Pulmonary artery endothelial cell (primary cell): ENCODE data around the gene MAD1L1. TPM values are rescaled to one million over a fixed set of nuclear protein-coding genes. Genes with fewer than 3 reads are reported as not detected.

Experiments
- DNase-seq: peaks from one replicate; pipeline ENCODE4 v3.0.0-alpha.2; 2011; ENCODE audit warnings: low read depth, low spot score
- total RNA-seq: library from RNA; depleted of rRNA; stranded (reverse); fragments of >200 nt; gene quantifications from 2 replicates; pipeline ENCODE4 v1.2.3, GENCODE V29; 2014

The MAD1L1 gene
- total RNA-seq, 1 donor from 2014 or later = 53.2 TPM

DNA sequence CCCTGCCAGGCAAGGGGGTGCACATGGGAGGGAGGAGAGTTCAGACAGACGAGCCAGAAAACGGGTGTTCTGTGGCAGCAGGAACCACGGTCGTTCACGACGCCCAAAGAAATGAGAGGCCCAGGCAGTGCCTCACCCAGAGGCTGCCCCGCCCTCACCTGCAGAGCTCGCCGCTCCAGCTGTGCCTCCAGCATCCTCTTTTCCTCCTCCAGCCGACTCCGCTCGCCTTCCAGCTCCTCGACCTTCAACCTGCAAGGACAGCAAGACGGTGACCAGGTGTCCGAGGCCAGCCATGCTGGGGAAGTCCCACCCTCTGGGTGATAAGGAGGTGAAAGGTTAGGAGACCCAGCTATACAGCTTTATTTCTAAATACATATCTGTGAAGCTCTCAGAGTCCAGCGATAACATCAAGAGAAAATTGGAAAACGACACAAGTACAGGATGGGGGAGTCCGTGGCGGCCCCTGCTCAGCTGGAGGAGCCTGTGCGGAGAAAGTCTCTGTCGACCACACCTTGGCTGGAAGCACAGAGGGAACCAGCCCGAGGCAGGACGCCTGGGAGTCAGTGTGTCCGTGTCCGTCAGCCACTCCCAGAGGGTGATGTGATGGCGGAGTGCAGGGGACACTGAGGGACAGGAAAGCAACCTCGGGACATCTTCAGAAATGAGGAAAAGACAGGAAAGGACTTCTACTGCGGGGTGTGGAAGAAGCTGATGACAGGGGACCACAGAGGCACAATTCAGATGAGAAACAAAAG lies 275.1 kb downstream of the MAD1L1 start:
- no peak for DNase-seq

DNA sequence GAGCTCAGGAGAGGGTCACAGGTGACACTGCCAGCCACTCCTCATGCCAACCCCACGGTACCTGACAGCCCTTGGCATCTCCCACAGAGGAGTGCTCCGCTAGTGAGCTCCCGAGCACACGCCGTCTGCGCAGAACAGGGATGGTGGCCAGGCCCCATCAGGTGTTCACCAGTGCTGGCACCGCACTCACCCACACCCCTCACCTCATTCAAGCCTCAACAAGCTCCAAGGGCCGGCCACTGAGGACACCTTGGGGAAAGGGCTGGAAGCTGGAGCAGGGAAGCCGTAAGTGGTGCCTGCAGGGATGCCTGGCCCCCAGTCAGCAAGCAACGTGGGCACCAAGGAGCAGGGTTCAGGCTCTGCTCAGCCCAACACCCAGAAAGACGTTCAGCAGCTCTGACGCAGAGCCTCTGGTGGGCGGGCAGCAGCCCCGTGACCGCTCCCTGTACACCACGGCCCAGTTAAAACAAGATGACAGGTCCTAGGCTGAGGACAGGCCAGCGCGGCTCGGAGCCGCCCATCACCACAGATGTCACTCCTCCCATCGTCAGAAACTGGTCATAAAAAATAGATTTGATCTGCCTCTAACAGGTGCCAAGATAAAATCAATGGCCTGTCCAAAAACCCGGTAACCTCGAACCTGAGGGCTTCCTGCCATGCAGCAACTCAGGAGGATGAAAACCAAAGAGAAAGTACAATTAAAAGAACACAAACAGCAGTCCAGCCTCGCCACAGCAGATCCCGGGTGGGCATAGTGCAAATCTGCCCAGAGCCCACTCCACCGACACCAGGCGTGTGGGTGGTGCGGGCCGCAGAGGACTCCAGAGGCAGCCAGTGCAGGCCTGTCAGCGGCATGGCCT lies 275.9 kb downstream of the MAD1L1 start:
- no peak for DNase-seq

DNA sequence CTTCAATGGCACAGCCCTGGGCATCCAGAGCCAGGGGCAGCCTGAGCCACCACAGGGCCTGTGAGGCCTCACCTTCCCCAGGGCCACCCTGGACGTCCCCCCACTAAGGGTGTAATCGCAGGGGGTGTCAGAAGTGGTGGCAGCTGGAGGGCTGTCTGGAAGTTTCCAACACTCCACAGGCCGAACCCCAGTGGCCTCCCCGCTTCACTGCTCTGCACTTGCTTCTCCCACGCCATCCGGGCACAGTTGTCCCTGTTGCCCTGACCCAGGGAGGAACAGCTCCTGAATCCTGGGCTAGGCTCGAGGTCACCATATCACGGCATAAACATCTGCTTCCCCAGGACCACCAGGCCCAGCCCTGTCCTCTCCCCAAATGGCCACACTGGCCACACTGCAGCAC lies 276.6 kb downstream of the MAD1L1 start:
- DNase-seq = no peak

DNA sequence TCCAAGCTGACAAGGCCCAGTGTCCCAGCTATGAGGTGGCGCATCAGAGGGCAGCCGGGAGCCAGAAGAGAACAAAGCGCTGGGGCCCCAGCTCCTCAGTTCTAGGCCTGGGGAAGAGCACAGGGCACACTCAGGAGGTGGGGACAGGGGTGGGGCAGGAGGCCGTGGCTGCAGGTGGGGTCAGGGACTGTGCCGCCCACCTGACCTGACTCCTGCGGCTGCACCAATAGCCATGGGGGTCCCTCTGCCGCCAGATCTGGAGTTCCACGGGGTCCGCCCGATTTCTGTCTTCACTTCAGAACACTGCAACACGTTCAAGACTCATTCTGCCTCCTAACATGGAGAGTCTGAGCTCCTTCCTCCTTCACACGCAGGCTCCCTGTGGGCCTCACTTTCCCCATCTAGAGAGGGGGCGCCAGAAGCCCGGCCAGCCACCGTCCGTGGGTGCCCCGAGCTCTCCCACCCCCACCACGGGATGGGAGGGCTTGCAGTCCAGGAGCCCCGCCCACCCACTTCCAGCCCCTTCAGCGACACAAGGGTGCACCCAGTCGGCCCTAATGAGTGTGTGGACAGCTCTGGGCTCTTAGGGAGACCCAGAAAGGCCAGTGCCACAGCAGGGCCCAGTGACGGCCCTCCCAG lies 278.3 kb downstream of the MAD1L1 start:
- no peak for DNase-seq

DNA sequence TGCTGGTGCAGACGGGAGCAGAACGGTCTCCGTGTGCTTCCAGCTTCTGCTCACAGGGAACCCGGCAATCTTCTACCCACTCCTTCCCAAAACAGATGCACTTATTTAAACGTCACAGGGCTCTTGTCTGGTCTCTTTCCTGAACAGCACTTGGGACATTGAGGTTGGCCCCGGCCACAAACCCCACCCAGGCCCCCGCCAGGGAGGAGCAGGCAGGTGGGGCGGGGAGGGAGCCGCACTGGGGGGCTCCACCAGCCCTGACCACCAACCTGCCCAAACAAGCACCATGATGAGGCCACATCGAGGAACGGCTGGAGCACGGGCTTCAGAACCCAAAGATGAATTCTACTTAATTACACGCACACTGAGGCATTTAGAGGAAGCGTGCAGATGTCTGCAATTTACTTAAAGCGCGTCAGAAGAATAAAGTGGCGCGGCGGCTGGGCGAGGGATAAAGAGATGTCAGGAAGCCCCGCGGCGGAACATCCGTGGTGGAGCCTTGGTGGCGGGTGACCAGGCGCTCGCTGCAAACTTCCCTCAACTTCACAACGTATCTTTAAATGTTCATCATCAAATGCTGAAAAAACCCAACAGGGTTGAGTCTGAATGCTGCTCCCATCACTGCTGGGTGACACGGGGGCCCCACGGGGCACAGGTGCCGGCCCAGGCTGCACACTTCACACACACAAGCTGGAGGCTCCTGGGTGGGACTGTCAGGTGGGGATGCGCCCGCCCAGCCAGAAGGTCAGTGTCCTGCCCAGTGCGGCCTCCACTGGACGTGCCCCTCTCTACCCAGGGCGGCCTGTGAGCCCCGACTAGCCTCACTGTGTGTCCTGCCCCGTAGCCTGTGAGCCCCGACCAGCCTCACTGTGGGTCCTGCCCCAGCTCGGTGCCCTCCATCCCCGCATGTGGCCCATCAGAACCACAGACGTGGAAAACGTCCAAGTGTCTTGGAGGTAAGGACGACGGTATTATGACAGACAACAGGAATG lies 279.2 kb downstream of the MAD1L1 start:
- DNase-seq = no peak

DNA sequence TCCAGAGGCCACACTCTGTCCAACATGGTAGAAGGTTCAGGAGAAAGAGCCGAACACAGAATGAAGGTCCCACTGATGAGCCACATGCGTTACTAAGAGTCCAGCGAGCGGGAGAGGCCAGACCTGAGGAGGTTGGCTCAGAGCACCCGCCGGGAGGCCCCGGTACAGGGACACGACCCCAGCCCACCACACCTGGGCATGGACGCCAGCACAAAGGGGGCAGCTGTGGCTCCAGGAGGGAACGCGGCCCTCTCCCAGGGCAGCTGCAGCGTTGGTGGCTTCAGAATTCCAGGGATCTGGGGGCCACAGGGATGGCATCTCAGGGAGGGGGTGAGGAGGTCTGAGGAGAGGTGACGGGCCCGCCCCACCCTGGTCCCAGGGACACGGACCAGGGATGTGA lies 280.0 kb downstream of the MAD1L1 start:
- no peak for DNase-seq

DNA sequence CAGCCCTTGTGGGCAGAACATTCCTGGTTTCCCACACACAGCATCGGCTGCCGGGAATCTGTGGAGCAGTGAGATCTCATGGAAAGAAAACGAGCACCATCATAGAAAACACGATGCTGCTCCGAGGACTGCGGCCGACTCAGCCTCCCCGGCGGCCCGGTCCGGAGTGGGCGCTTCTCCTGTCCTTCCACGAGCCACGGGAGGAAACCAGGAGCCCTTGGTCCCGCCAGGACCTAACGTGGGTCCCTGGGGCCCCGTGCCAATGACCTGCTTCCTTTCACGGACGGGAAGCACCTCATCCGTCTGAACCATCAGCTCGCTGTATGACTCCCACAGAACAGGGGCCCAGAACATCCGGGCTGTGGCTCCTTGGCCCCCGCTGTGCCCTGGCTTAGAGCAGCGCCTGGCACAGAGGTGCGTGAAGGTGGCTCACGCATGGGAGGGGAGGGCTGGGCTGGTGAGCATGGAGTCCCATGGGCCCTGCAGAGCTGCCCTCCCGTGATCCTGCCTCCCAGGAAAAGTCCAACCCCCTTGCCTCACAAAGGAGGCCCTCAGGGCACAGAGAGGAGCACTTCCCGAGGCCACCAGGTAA lies 280.5 kb downstream of the MAD1L1 start:
- DNase-seq = no peak

DNA sequence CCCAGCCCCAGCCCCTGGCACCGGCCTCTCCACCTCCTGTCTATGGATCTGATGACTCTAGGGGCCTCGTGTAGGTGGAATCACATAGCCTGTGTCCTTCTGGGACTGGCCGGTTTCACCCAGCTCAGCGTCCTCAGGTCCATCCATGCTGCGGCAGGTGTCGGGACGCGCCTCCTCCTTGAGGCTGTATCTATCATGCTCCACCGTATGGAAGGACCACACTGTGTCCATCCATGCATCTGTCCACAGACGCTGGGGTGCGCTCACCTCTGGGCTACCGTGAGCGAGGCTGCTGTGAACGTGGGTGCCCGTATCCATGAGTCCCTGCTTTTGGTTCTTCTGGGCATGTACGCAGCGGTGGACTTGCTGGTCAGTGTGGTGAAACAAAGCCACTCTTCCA lies 281.1 kb downstream of the MAD1L1 start:
- DNase-seq = no peak

DNA sequence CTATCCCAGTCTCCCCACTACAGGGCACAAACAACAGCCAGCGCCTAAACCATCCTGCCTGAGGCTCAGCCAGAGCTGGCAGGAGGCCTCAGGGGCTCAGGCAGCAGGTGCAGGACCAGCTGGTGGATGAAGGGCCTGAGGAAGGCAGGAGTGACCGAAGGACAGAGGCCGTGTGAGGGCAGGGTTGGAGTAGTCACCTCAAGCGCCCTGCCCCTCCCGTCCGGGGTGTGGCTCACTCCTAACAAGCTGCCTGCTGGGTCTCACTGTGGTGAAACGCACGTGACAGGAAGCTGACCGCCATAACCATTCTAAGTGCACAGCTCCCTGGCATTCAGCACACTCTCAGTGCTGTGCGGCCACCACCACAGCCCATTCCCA lies 281.6 kb downstream of the MAD1L1 start:
- DNase-seq = no peak

DNA sequence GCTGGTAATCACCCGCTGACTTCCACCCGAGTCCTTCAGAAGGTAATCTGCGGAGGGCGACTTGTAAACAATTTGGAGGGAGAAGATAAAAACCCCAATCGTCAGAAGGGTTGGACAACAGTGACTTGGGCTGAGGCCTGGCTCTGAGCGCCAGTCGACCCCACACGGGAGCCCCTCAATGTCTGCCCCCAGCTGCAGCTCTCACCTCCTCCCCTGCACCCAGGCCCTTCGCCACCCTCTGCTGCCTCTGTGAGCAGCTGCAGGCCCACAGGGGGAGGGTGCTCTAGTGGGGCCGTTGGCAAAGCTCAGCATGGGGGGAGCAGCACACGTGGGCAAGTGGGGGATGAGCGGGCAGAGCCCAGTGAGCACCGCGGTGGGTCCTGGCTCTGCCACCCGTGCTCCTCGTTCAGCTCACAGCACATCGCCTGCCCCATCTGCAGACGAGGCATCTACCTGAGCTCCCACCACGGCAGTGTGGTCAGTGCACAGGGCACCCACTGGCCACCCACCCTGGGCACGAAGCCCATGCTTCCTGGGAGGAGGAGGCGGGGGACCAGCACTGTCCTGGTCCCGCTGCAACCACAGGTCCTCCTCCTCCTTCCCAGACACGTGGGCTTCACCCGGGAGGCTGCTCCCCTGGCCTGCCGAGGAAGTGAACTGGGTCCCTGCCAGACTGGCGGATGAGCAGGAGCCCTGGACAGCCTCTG lies 282.1 kb downstream of the MAD1L1 start:
- DNase-seq = no peak

DNA sequence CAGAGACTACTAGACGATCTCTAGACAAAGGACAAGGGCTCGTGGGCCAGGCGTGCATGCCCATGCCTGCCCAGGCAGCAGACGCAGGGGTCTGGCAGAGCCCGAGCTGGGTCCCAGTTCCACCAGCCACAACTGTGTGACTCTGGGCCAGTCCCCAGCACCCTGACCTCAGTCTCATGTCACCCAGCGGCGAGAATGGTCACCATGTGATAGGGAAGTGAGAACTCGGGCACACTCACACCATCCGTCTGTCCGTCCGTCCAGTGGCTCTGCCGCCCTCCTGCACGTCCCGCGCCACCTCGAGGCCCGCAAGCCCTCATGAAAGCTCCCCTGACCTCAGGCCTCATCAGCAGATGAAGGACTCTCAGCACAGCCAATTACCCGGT lies 282.7 kb downstream of the MAD1L1 start:
- DNase-seq = no peak

DNA sequence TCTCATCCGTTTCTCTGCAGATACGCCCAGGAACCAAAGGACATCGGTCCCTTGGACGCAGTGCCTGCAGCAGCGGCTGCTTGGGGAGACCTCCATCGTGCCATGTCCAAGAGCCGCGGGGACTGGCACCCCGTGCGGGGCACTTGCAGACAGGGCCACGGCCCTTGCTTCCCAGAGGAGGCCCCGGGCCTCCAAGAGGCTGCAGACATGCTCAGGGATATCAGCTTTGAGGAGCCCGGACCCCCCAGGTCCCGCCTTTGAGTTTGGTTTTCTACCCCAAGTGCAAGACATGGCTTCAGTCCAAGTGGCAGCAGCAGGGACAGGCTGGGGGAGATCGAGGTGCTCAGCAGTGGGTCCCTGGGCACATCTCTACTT lies 283.1 kb downstream of the MAD1L1 start:
- no peak for DNase-seq

DNA sequence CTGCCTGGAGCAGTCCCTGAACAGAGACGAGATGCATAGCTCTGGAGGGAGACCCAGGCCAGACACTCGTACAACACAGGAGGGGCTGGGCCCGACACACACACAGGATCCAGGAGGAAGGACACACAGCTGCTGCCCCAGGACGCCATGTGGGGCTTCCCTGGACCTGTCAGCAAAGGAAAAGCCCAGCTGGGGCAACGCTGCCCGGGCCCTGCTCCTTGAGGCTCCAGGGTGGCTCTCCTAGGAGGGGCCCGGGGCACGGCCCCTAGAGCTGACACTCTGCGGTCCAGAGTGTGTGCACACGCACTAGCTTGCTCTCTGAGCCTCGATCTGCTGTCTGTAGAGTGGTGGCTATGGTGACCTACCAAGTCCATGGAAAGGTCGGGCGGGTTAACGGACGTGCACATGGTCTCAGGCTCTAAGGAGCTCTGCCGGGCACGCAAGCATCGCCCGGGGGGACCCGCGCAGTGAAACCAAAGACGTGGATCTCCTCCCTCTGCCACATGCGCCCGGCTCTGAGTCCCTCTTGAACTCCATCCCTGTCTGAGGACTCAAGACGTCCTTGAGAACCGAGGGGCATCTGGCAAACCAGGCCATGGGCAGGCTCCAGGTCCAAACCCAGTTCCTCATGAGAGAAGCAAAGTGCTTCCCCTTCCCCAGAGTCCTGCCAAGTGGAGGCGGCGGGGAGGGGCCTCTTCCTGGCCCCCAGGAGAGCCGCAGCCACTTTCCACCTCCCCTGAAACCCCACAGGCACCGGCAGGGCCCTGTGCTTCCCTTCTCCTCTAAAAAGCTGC lies 283.7 kb downstream of the MAD1L1 start:
- no peak for DNase-seq

DNA sequence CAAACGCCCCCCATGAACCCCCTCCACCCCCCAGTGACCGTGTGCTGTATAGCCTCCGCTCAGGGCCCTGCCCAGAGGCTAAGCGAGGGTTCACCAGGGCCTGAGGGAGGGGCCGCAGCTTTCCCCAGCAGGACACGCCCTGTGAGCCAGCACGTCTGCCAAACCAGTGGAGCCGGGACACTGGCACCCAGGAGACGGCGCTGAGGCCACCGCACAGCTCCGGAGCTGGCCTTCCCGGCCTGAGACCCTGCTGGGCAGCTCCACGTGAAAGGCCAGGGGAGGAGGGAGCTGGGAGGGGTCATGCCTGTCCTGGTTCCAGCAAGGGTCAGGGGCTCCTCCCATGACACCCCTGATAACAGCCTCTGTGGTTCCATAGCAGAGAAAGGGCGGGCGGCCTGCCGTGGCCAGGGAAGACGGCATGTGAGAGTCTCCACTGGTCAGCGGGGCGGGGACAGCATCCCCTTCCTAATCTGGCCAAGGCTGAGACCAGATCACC lies 284.4 kb downstream of the MAD1L1 start:
- no peak for DNase-seq

DNA sequence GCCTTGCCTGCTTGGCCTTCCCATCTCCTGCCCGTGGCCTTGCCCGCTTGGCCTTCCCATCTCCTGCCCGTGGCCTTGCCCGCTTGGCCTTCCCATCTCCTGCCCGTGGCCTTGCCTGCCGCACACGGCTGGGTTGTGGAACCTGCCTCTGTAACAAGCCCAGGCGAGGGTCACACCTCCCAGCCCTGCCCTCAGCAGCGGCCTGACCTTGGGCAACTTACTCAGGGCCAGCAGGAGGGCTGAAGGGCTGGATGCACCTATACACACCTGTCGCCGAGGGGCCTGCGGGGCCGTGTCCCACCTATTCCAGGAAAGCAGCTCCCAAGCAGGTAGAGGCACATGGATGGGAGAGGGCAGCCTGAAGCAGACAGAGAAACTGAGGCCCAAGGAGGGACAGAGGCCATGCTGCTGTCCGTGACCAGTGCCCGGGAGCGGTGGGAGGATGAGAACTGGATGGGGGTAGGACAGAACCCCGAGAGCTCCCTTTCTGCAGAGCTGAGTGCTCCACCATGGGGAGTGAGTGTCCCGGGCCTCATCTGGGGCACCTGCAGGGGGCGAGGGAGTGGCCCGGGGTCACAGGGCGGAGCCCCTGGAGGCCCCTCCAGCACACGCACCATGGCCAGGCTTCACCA lies 285.0 kb downstream of the MAD1L1 start:
- no peak for DNase-seq

DNA sequence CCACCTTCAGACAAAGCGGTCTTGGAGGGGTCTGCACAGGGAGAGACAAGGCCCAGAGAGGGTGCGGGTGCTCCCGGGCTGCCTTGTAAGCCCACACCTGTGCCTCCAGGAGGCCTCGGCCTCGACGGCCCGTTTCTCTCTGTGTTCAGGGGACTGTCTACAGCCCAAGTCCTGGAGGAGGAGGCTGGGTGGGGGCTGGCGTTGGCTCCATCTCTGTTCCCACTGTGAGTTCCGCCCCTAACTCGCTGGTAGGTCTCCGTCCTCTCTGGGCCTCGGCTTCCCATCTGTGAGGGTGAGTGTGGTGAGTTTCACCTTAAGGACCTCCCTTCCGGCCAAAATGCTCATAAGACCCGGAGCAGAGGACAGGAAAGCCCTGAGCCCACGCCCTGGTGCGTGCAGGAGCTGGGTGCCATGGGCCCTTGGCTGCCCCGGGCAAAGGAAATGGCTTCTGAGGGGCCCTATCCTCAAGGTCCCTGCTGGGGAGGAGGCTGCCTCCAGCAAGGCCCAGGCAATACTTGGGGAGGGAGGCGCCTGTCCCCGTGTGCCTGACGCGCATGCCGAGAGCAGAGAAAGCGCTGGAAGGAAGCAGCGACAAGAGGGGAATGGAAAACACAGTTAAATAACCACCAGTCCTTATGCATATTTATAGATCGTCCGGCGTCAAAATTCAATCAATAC lies 285.8 kb downstream of the MAD1L1 start:
- DNase-seq = no peak

DNA sequence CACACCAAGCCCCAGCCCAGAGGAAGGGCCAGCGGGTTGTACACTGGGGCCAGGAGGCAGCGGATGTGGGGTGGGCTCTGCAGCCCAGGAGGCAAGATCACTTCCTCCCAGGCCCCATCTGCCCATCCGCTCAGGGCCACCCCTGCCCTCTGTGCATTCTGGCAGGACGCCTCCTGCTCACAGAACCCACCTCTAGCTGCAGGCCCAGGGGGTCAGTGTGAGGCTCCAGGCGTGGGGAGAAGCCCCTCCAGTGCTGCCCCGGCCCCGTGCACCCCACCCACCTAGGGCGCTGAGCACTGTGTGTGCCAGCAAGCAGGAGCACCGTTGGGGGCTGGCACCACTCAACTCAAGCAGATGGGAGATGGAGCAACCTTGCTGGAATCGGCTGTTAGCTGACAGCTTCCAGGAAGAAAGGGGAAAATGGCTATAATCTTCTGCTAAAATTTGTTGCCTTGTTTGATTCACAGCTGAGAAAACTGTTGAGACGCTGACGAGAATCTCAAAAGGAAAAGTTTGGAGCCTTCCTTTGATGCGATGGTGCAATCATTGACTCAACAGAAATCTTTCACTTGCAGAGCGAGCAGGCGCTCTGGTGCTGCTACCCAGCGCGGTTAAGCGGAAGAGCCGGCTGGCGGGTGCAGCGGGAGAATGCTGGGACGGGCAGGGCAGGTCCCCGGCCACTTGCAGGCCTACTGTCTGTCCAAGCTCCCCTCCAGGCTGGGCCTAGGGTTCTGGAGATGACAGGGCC lies 286.5 kb downstream of the MAD1L1 start:
- DNase-seq = no peak
